PC-9 (cell line): ENCODE results near the gene PNPLA7. TPM values are rescaled to one million over a fixed set of nuclear protein-coding genes. Genes with fewer than 3 reads are reported as not detected.

Source experiments
- BruUV-seq: library from RNA; stranded (reverse); fragments of 400-500 nt; replicated peaks from 2 replicates; lab custom pipeline; 2021; lab: Mats Ljungman, UMichigan
- CTCF ChIA-PET: fragments of 300-600 bp; sonication (Branson Sonifier 250); formaldehyde crosslinking; loops from one replicate; lab custom pipeline; 2022; ENCODE audit warnings: antibody characterized with exemption; lab: Charles Lee
- POLR2A ChIA-PET: fragments of 300-600 bp; sonication (Branson Sonifier 250); formaldehyde crosslinking; loops from one replicate; lab custom pipeline; 2022; ENCODE audit warnings: antibody characterized with exemption; ENCODE audit not compliant: unreplicated experiment; lab: Charles Lee
- DNase-seq, 2 experiments: peaks; one replicate each; pipeline versions ENCODE4 v3.0.0 to v3.0.0-alpha.2; 2015 to 2022; ENCODE audit warnings: mixed read lengths in 1 of 2
- H2AFZ ChIP-seq: fragments of 200-600 bp; sonication (generic); 2 replicates; pipeline ENCODE4 v1.8.1; 2017; ENCODE audit warnings: antibody characterized with exemption
- H3F3A ChIP-seq: fragments of 200-600 bp; sonication (generic); 2 replicates; pipeline ENCODE4 v1.8.1; 2017; ENCODE audit warnings: antibody characterized with exemption, mild to moderate bottlenecking, low read depth; ENCODE audit not compliant: insufficient read depth
- H3K27ac ChIP-seq: fragments of 200-600 bp; sonication (generic); 2 replicates; pipeline ENCODE4 v1.6.1; 2016; ENCODE audit warnings: mixed run types
- H3K27me3 ChIP-seq: fragments of 200-600 bp; sonication (generic); 2 replicates; pipeline ENCODE4 v1.6.1; 2016; ENCODE audit warnings: low read depth, mixed run types; ENCODE audit not compliant: insufficient read depth
- H3K36me3 ChIP-seq: fragments of 200-600 bp; sonication (generic); 2 replicates; pipeline ENCODE4 v1.6.1; 2016; ENCODE audit warnings: low read depth, mixed run types
- H3K4me1 ChIP-seq: fragments of 200-600 bp; sonication (generic); replicated peaks from 2 replicates; pipeline ENCODE4 v1.6.1; 2016; ENCODE audit warnings: mixed run types; ENCODE audit not compliant: insufficient read depth
- H3K4me2 ChIP-seq: fragments of 200-600 bp; sonication (generic); 2 replicates; pipeline ENCODE4 v1.6.1; 2017; ENCODE audit warnings: mixed run types
- H3K4me3 ChIP-seq: fragments of 200-600 bp; sonication (generic); 2 replicates; pipeline ENCODE4 v1.6.1; 2016; ENCODE audit warnings: mixed run types
- H3K79me2 ChIP-seq: fragments of 200-600 bp; sonication (generic); 2 replicates; pipeline ENCODE4 v1.6.1; 2017; ENCODE audit warnings: low read depth, mixed run types
- H3K9me2 ChIP-seq: fragments of 200-600 bp; sonication (generic); 2 replicates; pipeline ENCODE4 v1.8.1; 2017; ENCODE audit warnings: mild to moderate bottlenecking; ENCODE audit not compliant: insufficient read depth
- H3K9me3 ChIP-seq: fragments of 200-600 bp; sonication (generic); 2 replicates; pipeline ENCODE4 v1.8.1; 2016; ENCODE audit warnings: low read depth; ENCODE audit not compliant: insufficient read depth
- H4K20me1 ChIP-seq: fragments of 200-600 bp; sonication (generic); 2 replicates; pipeline ENCODE4 v1.8.1; 2017; ENCODE audit not compliant: insufficient read depth
- CTCF ChIP-seq: fragments of 200-600 bp; sonication (generic); conservative IDR thresholded peaks from 2 replicates; pipeline ENCODE4 v1.6.1; 2017; ENCODE audit warnings: mixed run types, antibody characterized with exemption, mild to moderate bottlenecking, moderate library complexity
- EZH2 ChIP-seq: fragments of 200-600 bp; sonication (generic); IDR thresholded peaks from 2 replicates; pipeline ENCODE4 v1.8.0; 2017; ENCODE audit warnings: antibody characterized with exemption, low read depth
- intact Hi-C: fragments of 100-400 bp; cut with micrococcal nuclease; formaldehyde crosslinking; loops from one replicate; pipeline ENCODE4 v1.10.0; 2022; ENCODE audit not compliant: unreplicated experiment
- total RNA-seq: library from RNA; stranded (reverse); gene quantifications from 2 replicates; pipeline ENCODE4 v1.2.3, GENCODE V29; 2021

Gene PNPLA7
- total RNA-seq, 1 experiment from 2014 or later, result 1.9 TPM

GRCh38 chr9:137423514-137424291, 126.5 kb downstream of the PNPLA7 start:
- ChIA-PET CTCF (interaction anchor here (0.5 to 1.3 kb wide), 4 partner anchors 13 to 169 kb away, joined by 3 to 7 read pairs (median 5); no protein-coding TSS in a partner anchor), POLR2A (interaction anchor here (0.5 to 1.6 kb wide), 3 partner anchors 107 to 370 kb away, joined by 3 to 6 read pairs (median 3); partner anchors contain the start of genes ENTPD2 and NRARP)
- Histone ChIP-seq H4K20me1 (no peaks in the 10 kb centered on the region), H3K4me2 (peak overlapping the region; percentile 93), H3K79me2 (peaks cover 29% of the 10 kb centered on the region), H3K27ac (peak overlapping the region; percentile 83), H3K9me3 (no peaks in the 10 kb centered on the region), H3K27me3 (no peaks in the 10 kb centered on the region), H3K9me2 (no peaks in the 10 kb centered on the region), H2AFZ (peak overlapping the region; percentile 69), H3K36me3 (no peaks in the 10 kb centered on the region), H3K4me3 (peak overlapping the region; percentile 92), H3F3A (peaks cover 17% of the 10 kb centered on the region), H3K4me1 (peaks cover 17% of the 10 kb centered on the region)
- DNase-seq, result peak; percentile 77 to 92
- TF ChIP-seq CTCF (no peak), EZH2 (no peak)
- BruUV-seq, result no TSS peak
- intact Hi-C loops, result loop anchor here (1.0 to 5.0 kb wide), 3 partner anchors 22 to 123 kb away; no protein-coding TSS in a partner anchor

- Histone ChIP-seq H3K27me3 (no peaks in the 10 kb centered on the region), H3K4me2 (peak within 1 kb of the TSS; percentile 93), H3K27ac (peak within 1 kb of the TSS; percentile 83), H3K36me3 (no peaks in the 10 kb centered on the region), H3K4me3 (peak within 1 kb of the TSS; percentile 92), H4K20me1 (no peaks in the 10 kb centered on the region), H3K4me1 (peaks cover 17% of the 10 kb centered on the region), H2AFZ (peak within 1 kb of the TSS; percentile 79), H3F3A (peaks cover 17% of the 10 kb centered on the region), H3K9me3 (no peaks in the 10 kb centered on the region), H3K9me2 (no peaks in the 10 kb centered on the region), H3K79me2 (peaks cover 29% of the 10 kb centered on the region)
- peak; percentile 72 to 97 for DNase-seq
- intact Hi-C loops, result loop anchor here (1.0 to 5.0 kb wide), 3 partner anchors 22 to 122 kb away; no protein-coding TSS in a partner anchor
- BruUV-seq, result no TSS peak
- CTCF ChIA-PET, result interaction anchor here (0.5 to 1.3 kb wide), 9 partner anchors 13 to 393 kb away, joined by 3 to 18 read pairs (median 7); no protein-coding TSS in a partner anchor
- TF ChIP-seq EZH2 (no peak), CTCF (peak; percentile 63)
- POLR2A ChIA-PET, result interaction anchor here (0.7 to 1.6 kb wide), 2 partner anchors 100 to 121 kb away, joined by 6 to 24 read pairs; partner anchors contain the start of gene NRARP
Observed at GRCh38 chr9:137422604-137423513, 127.3 kb downstream of the PNPLA7 start, which contains the start of the genes EXD3 and NOXA1. TSS of gene EXD3 (minus strand) at chr9:137423162. CDS start at chr9:137395357, 27,805 bp downstream. TSS of gene NOXA1 (plus strand) at chr9:137423393. CDS start at chr9:137423530, 137 bp downstream.
